Measurements from ENCODE around the gene C7orf25.

The C7orf25 gene

DNA sequence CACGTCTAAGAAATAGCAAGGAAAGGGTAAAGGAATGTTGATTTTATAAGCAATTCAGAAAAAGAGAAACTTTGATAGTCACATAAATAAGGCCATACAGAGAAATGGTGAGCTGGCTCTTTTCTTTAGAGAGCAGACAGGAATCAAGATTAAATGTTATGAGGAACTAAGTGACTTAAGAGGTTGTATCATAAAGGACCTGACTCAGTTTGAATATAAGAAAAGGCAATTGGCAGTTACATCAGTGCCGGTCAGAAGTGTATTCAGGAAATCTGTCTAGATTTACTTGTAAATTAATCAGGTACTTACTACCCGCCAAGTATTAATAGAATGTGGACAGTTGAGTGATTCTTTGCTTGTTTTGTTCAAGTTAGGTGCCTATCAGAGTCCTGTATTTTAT, 22.4 kb upstream of the C7orf25 start:
- H3K4me1 Mint-ChIP-seq (ENCODE audit: low read depth): peaks cover 55% of the 10 kb centered on the region
- H3K27ac Mint-ChIP-seq: peak overlapping the region; percentile 61
- H3K36me3 Mint-ChIP-seq: peaks cover 7% of the 10 kb centered on the region
- H3K27me3 Mint-ChIP-seq: no peaks in the 10 kb centered on the region
- no peaks in the 10 kb centered on the region for H3K9me3 Mint-ChIP-seq (ENCODE audit: low read depth)
- peak overlapping the region; percentile 96 for H3K4me3 Mint-ChIP-seq

DNA sequence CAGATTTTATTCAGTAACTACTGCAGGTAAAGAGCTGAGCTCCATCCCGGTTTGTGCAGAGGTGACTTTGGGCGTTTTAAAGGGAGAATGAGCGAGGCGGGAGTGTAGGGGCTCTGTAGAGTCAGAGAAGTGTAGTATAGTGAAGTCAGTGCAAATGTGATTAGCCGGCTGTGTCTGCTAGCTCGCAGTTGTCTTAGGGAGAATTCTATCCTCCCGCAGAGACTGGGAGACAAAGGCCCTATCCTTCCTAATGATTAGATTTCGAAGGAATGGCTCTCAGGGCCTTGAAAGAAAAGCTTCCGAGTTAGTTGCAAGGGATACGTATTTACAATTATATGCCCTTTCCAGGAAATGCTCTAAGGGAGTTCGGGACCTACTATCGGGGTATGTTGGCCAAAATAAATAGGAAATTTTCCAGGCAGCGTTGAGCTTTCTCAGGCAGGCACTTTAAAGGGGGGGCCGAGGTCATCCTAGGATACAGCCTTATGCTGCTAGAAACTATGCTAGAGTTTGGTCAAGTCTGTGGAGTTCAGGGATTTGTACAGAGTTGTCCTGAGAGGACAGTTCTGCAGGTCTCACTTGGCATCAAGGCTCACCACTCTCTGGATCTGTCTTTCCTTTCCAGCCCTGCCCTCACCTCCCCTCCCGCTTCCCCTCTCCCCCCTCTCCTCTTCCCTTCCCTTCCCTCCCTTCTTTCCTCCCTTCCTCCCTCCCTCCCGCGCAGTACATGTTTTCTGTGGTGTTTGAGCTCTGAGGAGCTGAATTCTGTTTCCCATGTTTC, 21.1 kb upstream of the C7orf25 start:
- peak overlapping the region; percentile 96 for H3K4me3 Mint-ChIP-seq
- peaks cover 5% of the 10 kb centered on the region for H3K36me3 Mint-ChIP-seq
- H3K27ac Mint-ChIP-seq: peak overlapping the region; percentile 100
- H3K4me1 Mint-ChIP-seq (ENCODE audit: low read depth): peaks cover 68% of the 10 kb centered on the region
- H3K27me3 Mint-ChIP-seq: no peaks in the 10 kb centered on the region
- no peaks in the 10 kb centered on the region for H3K9me3 Mint-ChIP-seq (ENCODE audit: low read depth)

DNA sequence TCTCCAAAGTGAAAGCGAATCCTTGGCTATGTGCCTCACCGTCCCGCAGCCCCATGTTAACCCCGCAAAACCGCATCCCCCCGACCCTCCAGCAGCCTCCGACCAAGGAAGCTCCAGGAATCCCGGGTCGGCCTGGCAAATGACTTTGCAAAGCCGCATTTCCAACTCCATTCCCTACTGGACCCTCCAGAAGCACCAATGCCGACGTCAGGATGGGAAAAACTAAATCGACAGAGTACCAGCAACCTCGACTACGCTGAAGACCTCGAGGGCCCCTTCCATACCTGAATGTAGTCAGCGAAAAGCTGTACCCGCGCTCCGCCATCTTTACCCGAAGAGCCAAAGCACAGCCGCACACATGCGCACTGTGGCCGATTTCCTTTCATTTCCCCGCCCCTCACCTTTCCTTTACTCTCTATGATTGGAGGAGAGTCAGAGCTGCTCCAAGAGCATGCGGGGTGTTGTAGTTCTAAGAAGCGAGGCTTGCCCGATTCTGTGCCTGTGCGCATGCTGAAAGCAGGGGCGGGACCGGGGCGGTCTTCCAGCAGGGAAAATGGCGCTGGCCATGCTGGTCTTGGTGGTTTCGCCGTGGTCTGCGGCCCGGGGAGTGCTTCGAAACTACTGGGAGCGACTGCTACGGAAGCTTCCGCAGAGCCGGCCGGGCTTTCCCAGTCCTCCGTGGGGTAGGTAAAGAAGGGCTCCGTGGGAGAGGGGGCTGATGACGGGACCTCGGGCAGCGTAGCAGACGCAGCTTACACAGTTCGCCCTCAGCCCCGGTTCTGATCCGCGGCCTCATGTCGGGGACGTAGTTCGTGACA, 20.2 kb upstream of the C7orf25 start, which contains the start of the genes MRPL32 and PSMA2:
MRPL32 (plus strand) TSS at position 543 of the 818 bp plus-strand sequence; CDS start at position 554, 11 bp downstream.
PSMA2 (minus strand) TSS at position 341 of the 818 bp plus-strand sequence; CDS start at position 325, 16 bp downstream.
- H3K27me3 Mint-ChIP-seq: no peaks in the 10 kb centered on the region
- H3K4me3 Mint-ChIP-seq: peak within 1 kb of the TSS; percentile 96
- peaks cover 71% of the 10 kb centered on the region for H3K4me1 Mint-ChIP-seq (ENCODE audit: low read depth)
- H3K9me3 Mint-ChIP-seq (ENCODE audit: low read depth): no peaks in the 10 kb centered on the region
- H3K36me3 Mint-ChIP-seq: peaks cover 2% of the 10 kb centered on the region
- peak within 1 kb of the TSS; percentile 100 for H3K27ac Mint-ChIP-seq

DNA sequence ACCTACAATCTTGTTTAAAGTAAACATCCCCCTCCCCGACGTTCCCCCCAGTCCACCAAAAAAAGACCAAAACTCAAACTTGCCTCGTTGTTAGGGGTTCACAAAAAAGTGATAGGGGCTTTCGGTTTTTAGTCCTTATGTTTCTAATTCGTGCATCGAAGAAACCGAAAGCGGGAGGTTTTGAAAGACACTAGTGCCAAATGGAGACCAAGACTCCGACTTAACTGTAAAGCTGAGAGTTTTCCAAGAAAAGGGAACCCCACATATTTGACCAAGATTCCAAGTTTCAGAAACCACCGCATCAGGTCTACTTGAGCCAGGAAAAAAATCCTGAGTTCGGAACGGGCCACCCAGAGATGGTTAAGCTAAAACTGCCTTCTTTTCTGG, 19.6 kb upstream of the C7orf25 start:
- peaks cover 74% of the 10 kb centered on the region for H3K4me1 Mint-ChIP-seq (ENCODE audit: low read depth)
- H3K36me3 Mint-ChIP-seq: no peaks in the 10 kb centered on the region
- H3K27me3 Mint-ChIP-seq: no peaks in the 10 kb centered on the region
- no peaks in the 10 kb centered on the region for H3K9me3 Mint-ChIP-seq (ENCODE audit: low read depth)
- peak overlapping the region; percentile 100 for H3K27ac Mint-ChIP-seq
- H3K4me3 Mint-ChIP-seq: peak overlapping the region; percentile 96

DNA sequence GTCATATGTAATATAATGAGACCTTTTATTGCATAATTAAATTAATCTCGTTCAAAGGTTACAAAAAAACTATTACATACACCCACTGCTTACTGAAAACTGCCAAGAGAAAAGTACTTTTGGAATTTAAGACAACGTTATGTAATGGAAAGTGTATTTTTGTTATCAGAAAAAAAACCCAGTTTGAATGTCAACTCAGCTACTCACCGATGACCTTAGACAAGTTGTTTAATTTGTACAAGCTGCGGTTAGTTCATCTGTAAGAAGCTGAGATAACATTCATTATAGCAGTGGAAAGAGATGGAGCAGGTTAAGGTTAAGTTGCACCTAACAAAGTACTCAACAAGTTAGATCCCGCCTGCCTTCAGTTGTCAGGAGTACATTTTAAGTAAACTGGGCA, 19.0 kb upstream of the C7orf25 start:
- H3K27me3 Mint-ChIP-seq: no peaks in the 10 kb centered on the region
- H3K9me3 Mint-ChIP-seq (ENCODE audit: low read depth): no peaks in the 10 kb centered on the region
- H3K36me3 Mint-ChIP-seq: no peaks in the 10 kb centered on the region
- H3K4me3 Mint-ChIP-seq: peak overlapping the region; percentile 96
- H3K27ac Mint-ChIP-seq: peak overlapping the region; percentile 100
- peaks cover 70% of the 10 kb centered on the region for H3K4me1 Mint-ChIP-seq (ENCODE audit: low read depth)

DNA sequence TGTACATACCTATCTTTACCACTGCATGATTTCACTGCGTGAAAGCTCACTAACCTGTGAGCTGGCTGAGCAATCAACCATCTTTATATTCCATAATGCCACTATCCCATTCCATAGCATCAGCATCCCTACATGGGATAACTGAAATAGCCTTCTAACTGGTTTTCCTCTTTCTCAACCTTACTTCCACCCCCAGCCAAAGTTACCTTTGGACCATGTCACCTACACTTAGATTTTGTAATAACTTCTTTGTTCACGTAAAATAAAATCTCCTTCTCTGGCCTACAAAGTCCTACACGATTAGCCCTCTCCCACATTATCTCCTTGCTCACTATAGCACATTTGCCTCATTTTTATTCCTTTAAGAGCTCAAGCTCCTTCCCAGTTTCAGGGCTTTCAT, 17.6 kb upstream of the C7orf25 start:
- Mint-ChIP-seq H3K4me3 (peak overlapping the region; percentile 96), H3K27me3 (no peaks in the 10 kb centered on the region), H3K9me3 (ENCODE audit: low read depth) (no peaks in the 10 kb centered on the region), H3K27ac (peak overlapping the region; percentile 59), H3K4me1 (ENCODE audit: low read depth) (peaks cover 67% of the 10 kb centered on the region), H3K36me3 (no peaks in the 10 kb centered on the region)

DNA sequence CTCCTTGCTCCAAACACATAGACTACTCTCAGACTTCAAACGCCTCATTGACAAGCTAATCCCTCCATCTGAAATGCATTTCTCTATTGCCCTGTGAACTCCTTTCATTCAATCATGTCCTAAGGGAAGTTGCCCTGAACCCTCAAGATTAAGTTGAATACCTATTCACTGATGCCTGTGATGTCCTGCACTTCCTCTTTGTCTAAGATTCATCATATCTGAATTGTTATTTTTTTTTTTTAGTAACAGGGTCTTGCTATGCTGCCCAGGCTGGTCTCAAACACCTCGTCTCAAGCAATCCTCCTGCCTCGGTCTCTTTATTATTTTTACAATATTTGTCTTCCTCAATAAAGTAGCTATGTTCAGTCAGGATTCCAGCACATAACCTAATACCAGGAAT, 16.9 kb upstream of the C7orf25 start:
- Mint-ChIP-seq H3K27me3 (no peaks in the 10 kb centered on the region), H3K9me3 (ENCODE audit: low read depth) (no peaks in the 10 kb centered on the region), H3K27ac (peak overlapping the region; percentile 48), H3K36me3 (no peaks in the 10 kb centered on the region), H3K4me3 (peak overlapping the region; percentile 61), H3K4me1 (ENCODE audit: low read depth) (peaks cover 63% of the 10 kb centered on the region)

DNA sequence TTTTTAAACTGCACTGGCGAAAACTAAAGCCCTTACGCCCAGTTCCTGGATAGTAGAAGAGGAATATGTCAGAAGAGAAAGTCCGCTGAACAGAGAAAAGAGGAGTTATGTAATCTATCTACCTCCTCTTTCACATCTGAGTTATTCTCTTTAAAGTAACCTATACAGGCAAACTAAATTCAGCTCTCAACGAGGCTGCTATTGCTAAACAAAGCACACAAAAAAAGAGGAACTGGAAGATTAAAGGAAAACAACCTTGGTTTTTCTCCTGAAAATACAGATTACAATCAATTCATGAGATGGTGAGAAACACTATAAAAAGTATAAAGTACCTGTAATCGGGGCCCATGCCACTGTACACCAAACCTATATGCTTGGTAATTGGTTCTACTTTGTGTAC, 14.3 kb upstream of the C7orf25 start:
- Mint-ChIP-seq H3K9me3 (ENCODE audit: low read depth) (no peaks in the 10 kb centered on the region), H3K27me3 (no peaks in the 10 kb centered on the region), H3K4me1 (ENCODE audit: low read depth) (peaks cover 57% of the 10 kb centered on the region), H3K36me3 (peaks cover 2% of the 10 kb centered on the region), H3K4me3 (no peak overlapping the region), H3K27ac (no peak overlapping the region)

DNA sequence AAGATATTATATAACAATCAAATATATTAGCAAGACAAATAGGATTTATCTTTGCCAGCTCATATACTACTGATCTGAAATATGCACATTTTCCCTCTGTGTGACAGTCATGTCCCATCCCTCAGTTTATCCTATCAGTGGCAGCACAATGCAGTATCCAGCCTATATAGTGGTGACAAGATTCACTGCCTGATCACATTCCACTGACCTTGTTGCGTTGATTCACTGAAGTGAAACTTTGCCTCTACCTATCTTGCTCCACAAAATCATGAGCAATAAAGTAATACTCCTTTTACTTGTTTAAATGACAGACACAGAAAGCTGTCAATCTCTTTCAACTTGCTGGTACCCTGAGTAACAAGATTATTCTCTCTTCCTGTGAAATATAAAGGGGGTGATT, 13.8 kb upstream of the C7orf25 start:
- no peaks in the 10 kb centered on the region for H3K9me3 Mint-ChIP-seq (ENCODE audit: low read depth)
- H3K27me3 Mint-ChIP-seq: no peaks in the 10 kb centered on the region
- no peak overlapping the region for H3K4me3 Mint-ChIP-seq
- peaks cover 5% of the 10 kb centered on the region for H3K36me3 Mint-ChIP-seq
- H3K4me1 Mint-ChIP-seq (ENCODE audit: low read depth): peaks cover 53% of the 10 kb centered on the region
- H3K27ac Mint-ChIP-seq: peak overlapping the region; percentile 55

DNA sequence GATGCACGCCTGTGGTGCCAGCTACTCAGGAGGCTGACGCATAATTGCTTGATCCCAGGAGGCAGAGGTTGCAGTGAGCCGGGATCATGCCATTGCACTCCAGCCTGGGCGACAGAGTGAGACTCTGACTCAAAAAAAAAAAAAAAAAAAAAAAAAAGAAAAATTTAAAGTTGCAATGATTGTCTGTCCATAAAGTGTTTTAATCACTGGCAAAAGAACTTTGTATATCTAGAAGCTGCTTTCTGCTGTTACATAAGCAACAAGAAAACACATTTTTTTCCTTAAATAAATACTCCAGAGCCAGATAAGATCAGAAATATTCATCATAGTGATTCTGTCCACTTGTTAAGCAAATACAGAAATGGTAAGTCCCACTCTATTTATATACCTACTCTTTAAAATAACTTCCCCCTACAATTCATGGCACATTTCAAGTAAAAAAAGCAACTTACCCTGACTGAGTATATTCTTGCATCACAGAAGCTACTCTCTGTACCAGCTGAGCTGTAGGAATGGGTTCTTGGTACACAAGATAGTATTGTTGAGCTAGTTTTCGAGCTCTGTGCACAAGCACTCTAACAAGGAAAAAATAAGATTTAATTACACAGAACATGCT, 12.5 kb upstream of the C7orf25 start:
- Mint-ChIP-seq H3K36me3 (peaks cover 8% of the 10 kb centered on the region), H3K27ac (no peak overlapping the region), H3K4me1 (ENCODE audit: low read depth) (peaks cover 42% of the 10 kb centered on the region), H3K9me3 (ENCODE audit: low read depth) (no peaks in the 10 kb centered on the region), H3K4me3 (no peak overlapping the region), H3K27me3 (no peaks in the 10 kb centered on the region)

DNA sequence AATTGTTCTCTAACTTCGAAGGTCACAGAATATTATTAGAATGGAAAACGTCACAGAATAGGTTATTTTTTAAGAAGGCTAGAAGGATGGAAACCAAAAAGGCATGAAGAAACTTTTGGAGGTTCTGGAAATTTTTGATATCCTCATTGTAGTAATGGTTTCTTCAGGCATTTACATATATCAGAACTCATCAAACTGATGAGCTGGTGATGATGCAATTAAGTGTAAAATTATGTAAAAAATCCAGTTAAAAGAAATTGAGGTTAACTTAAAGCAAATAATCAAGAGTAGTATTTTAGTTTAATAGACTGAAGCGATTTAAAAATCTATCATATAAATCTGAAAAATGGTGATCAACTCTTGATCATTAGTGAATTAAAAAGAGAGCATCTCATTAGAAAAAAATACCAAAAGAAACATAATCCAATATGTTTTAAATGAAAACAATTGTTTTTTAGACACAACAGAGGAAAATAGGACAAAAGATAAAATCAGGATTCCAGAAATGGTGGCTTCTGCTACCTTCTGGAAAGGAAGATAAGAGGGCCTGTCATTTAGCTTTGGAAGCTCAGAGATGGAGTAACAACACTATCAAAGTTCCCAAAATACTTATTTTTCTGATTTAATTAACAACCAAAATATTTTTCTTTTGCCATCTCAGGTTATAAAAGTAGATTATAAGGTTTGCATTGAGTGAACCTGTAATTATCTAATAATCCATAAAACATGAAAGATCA, 10.3 kb upstream of the C7orf25 start:
- Mint-ChIP-seq H3K4me1 (ENCODE audit: low read depth) (peaks cover 21% of the 10 kb centered on the region), H3K36me3 (peaks cover 8% of the 10 kb centered on the region), H3K27ac (peak overlapping the region; percentile 16), H3K27me3 (no peaks in the 10 kb centered on the region), H3K4me3 (no peak overlapping the region), H3K9me3 (ENCODE audit: low read depth) (no peaks in the 10 kb centered on the region)

DNA sequence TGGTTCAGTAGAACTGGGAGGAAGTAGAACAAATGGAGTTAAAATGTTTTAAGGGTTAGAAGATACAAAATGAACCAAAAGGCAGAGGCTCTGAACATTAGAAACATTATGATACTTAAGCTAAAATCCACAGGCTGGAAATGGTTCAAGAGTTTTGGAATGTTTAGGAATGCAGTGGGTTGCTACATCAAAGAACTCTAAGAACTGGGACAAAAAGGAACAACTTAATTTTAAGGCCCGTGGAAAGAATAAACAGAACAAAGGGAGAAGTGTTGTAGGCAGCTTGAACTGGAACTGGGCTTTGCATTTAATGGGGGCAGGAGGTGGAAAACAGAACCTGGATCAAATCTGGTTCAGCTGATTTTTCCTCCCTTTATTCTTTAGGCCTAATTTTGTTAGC, 3.5 kb upstream of the C7orf25 start:
- Mint-ChIP-seq H3K4me1 (ENCODE audit: low read depth) (peaks cover 51% of the 10 kb centered on the region), H3K9me3 (ENCODE audit: low read depth) (no peaks in the 10 kb centered on the region), H3K27ac (peak overlapping the region; percentile 50)

DNA sequence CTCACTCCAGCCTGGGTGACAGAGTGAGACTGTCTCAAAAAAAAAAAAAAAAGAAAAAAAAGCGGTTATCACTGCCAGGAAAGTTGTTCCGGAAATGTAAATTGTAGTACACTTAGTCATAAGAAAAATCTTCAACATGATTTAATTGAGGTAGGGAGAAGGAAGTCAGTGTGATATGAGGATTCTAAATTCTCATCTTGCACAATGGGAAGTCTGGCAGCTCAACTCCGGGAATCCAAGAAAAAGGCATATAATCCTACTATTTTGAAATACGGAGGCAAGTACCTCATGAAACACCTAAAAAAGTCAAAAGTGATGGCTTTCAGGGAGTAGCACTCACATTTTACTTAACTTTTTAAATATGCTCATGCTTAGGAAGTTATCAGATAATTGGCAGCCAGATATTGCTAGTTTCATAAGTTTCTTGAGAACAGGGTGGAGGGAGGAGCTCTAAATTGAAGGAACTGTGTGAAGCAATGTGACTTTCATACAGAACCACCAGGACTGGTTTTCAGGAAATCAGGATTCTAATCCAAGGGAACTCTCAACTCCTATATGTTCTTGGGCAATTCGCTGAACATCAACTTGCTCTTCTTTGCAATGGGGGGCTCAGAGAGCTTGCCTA, 2.7 kb upstream of the C7orf25 start:
- peak overlapping the region; percentile 77 for H3K4me3 Mint-ChIP-seq
- peaks cover 6% of the 10 kb centered on the region for H3K36me3 Mint-ChIP-seq
- peaks cover 56% of the 10 kb centered on the region for H3K4me1 Mint-ChIP-seq (ENCODE audit: low read depth)

More for the DNA sequence above, 3.5 kb upstream of the C7orf25 start:
- H3K4me3 Mint-ChIP-seq: no peak overlapping the region
- no peaks in the 10 kb centered on the region for H3K27me3 Mint-ChIP-seq
- H3K36me3 Mint-ChIP-seq: peaks cover 9% of the 10 kb centered on the region

DNA sequence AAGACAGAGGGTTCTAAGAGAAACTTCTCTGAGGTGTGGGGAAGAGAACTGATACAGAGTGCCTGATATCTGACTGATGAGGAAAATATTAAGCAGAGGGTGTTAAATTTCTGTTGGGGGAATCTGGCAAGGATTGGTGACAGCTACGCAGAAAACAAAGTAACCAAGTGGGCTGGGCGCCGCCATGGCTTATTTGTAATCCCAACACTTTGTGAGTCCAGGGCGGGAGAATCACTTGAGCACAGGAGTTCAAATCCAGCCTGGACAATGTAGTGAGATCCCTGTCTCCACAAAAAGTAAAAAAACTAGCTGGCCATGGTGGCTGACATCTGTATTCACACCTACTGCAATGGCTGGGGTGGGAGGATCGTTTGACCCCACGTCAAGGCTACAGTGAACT, 2.1 kb upstream of the C7orf25 start:
- peaks cover 6% of the 10 kb centered on the region for H3K36me3 Mint-ChIP-seq
- H3K4me3 Mint-ChIP-seq: peak overlapping the region; percentile 77
- H3K4me1 Mint-ChIP-seq (ENCODE audit: low read depth): peaks cover 56% of the 10 kb centered on the region

More for the DNA sequence above, 2.7 kb upstream of the C7orf25 start:
- H3K27ac Mint-ChIP-seq: peak overlapping the region; percentile 93
- H3K9me3 Mint-ChIP-seq (ENCODE audit: low read depth): no peaks in the 10 kb centered on the region
- no peaks in the 10 kb centered on the region for H3K27me3 Mint-ChIP-seq

More for the DNA sequence above, 2.1 kb upstream of the C7orf25 start:
- Mint-ChIP-seq H3K9me3 (ENCODE audit: low read depth) (no peaks in the 10 kb centered on the region), H3K27ac (peak overlapping the region; percentile 93), H3K27me3 (no peaks in the 10 kb centered on the region)
